H1 (cell line): ENCODE measurements around the gene PPP1R3F. TPM values are rescaled to one million over a fixed set of nuclear protein-coding genes. Genes with fewer than 3 reads are reported as not detected.

Experiments
- ATF2 ChIP-seq: IDR thresholded peaks from 2 replicates; pipeline ENCODE4 v1.6.1; 2012; ENCODE audit warnings: low read length, inconsistent platforms
- CHD1 ChIP-seq: IDR thresholded peaks from 2 replicates; pipeline ENCODE4 v1.6.1; 2012; ENCODE audit warnings: low read depth, low read length, improper control_type of control experiment
- CHD7 ChIP-seq: fragments of 300-600 bp; sonication (generic); IDR thresholded peaks from 2 replicates; pipeline ENCODE4 v1.7.1; 2012; ENCODE audit warnings: low read length, moderate library complexity, mild to moderate bottlenecking, inconsistent platforms; ENCODE audit not compliant: insufficient replicate concordance
- EP300 ChIP-seq, 2 experiments: IDR thresholded peaks; 1 replicate in 1 of 2; 2 replicates in 1 of 2; pipeline ENCODE4 v1.6.1; 2011 to 2012; ENCODE audit warnings: low read depth in 2 of 2, low read length in 2 of 2, mild to moderate bottlenecking in 2 of 2, borderline replicate concordance in 1 of 2, inconsistent platforms in 1 of 2, moderate library complexity in 1 of 2
- GTF2F1 ChIP-seq: IDR thresholded peaks from 2 replicates; pipeline ENCODE4 v1.6.1; 2012; ENCODE audit warnings: low read depth, low read length, improper control_type of control experiment, borderline replicate concordance
- MAFK ChIP-seq: IDR thresholded peaks from 2 replicates; pipeline ENCODE4 v1.6.1; 2012; ENCODE audit warnings: low read depth, mild to moderate bottlenecking, improper control_type of control experiment, low read length
- SP2 ChIP-seq: IDR thresholded peaks from 2 replicates; pipeline ENCODE4 v1.6.1; 2012; ENCODE audit warnings: mild to moderate bottlenecking, low read length, inconsistent platforms
- SRF ChIP-seq: IDR thresholded peaks from 2 replicates; pipeline ENCODE4 v1.6.1; 2011; ENCODE audit warnings: mild to moderate bottlenecking, low read depth, low read length, moderate library complexity
- TAF7 ChIP-seq: optimal IDR thresholded peaks from 2 replicates; pipeline ENCODE3; 2011; ENCODE audit warnings: low read depth, mild to moderate bottlenecking, inconsistent platforms, low read length, moderate library complexity, borderline replicate concordance
- TBP ChIP-seq: IDR thresholded peaks from 2 replicates; pipeline ENCODE4 v1.6.1; 2011; ENCODE audit warnings: low read depth, low read length, improper control_type of control experiment
- polyA plus RNA-seq, 7 experiments: library from polyadenylated mRNA; depleted of rRNA in 3 of 7; stranded (reverse) in 5 of 7; unstranded in 2 of 7; fragments of >200 nt in 5 of 7; fragments of 200-250 nt in 2 of 7; gene quantifications; 1 replicate in 5 of 7; 2 replicates in 1 of 7; 4 replicates in 1 of 7; pipeline versions ENCODE4 v1.2.1 to v1.2.3, GENCODE V29; 2011 to 2013; ENCODE audit warnings: missing spikeins in 2 of 7, mixed read lengths in 2 of 7
- total RNA-seq: library from RNA; stranded (reverse); fragmentation: NEBNext Ultra II Directional; extraction: Animal tissue kit (Norgen Biotek cat#: 25700); gene quantifications from 2 replicates; pipeline ENCODE4 v1.2.1, GENCODE V29; 2021

The PPP1R3F gene
- total and polyA plus RNA-seq, 2 of the 8 experiments (the other 6 are each of a cell fraction or from before 2014, with no cell fraction given) = 5.1 to 6.8 TPM

GRCh38 chrX:49312176-49312575 is 42.6 kb downstream of the PPP1R3F start (continued):
- TF ChIP-seq CHD7 (no peak), TAF7 (no peak), MAFK (no peak), ATF2 (no peak), CHD1 (no peak), EP300 (IDR thresholded peaks at IDR 0.05; ENCODE audit: borderline replicate concordance in 1 of 2, low read depth in 2 of 2, low read length in 2 of 2) (no peak), TBP (no peak), GTF2F1 (no peak), SP2 (no peak), SRF (no peak)
